PC-9 (cell line): Measurements from ENCODE around the gene MAGI3. TPM values are rescaled to one million over a fixed set of nuclear protein-coding genes. Genes with fewer than 3 reads are reported as not detected.
"Not testable (repeated sequence)": the region's sequence is repeated elsewhere in the genome, so short reads cannot be mapped to it uniquely, and the experiment has no call there.

Experiments
- BruUV-seq: library from RNA; stranded (reverse); fragments of 400-500 nt; replicated peaks from 2 replicates; lab custom pipeline; 2021; lab: Mats Ljungman, UMichigan
- CTCF ChIA-PET: fragments of 300-600 bp; sonication (Branson Sonifier 250); formaldehyde crosslinking; loops from one replicate; lab custom pipeline; 2022; ENCODE audit warnings: antibody characterized with exemption; lab: Charles Lee
- POLR2A ChIA-PET: fragments of 300-600 bp; sonication (Branson Sonifier 250); formaldehyde crosslinking; loops from one replicate; lab custom pipeline; 2022; ENCODE audit warnings: antibody characterized with exemption; ENCODE audit not compliant: unreplicated experiment; lab: Charles Lee
- DNase-seq, 2 experiments: peaks; one replicate each; pipeline versions ENCODE4 v3.0.0 to v3.0.0-alpha.2; 2015 to 2022; ENCODE audit warnings: mixed read lengths in 1 of 2
- H2AFZ ChIP-seq: fragments of 200-600 bp; sonication (generic); 2 replicates; pipeline ENCODE4 v1.8.1; 2017; ENCODE audit warnings: antibody characterized with exemption
- H3F3A ChIP-seq: fragments of 200-600 bp; sonication (generic); 2 replicates; pipeline ENCODE4 v1.8.1; 2017; ENCODE audit warnings: antibody characterized with exemption, mild to moderate bottlenecking, low read depth; ENCODE audit not compliant: insufficient read depth
- H3K27ac ChIP-seq: fragments of 200-600 bp; sonication (generic); 2 replicates; pipeline ENCODE4 v1.6.1; 2016; ENCODE audit warnings: mixed run types
- H3K27me3 ChIP-seq: fragments of 200-600 bp; sonication (generic); 2 replicates; pipeline ENCODE4 v1.6.1; 2016; ENCODE audit warnings: low read depth, mixed run types; ENCODE audit not compliant: insufficient read depth
- H3K36me3 ChIP-seq: fragments of 200-600 bp; sonication (generic); 2 replicates; pipeline ENCODE4 v1.6.1; 2016; ENCODE audit warnings: low read depth, mixed run types
- H3K4me1 ChIP-seq: fragments of 200-600 bp; sonication (generic); replicated peaks from 2 replicates; pipeline ENCODE4 v1.6.1; 2016; ENCODE audit warnings: mixed run types; ENCODE audit not compliant: insufficient read depth
- H3K4me2 ChIP-seq: fragments of 200-600 bp; sonication (generic); 2 replicates; pipeline ENCODE4 v1.6.1; 2017; ENCODE audit warnings: mixed run types
- H3K4me3 ChIP-seq: fragments of 200-600 bp; sonication (generic); 2 replicates; pipeline ENCODE4 v1.6.1; 2016; ENCODE audit warnings: mixed run types
- H3K79me2 ChIP-seq: fragments of 200-600 bp; sonication (generic); 2 replicates; pipeline ENCODE4 v1.6.1; 2017; ENCODE audit warnings: low read depth, mixed run types
- H3K9me2 ChIP-seq: fragments of 200-600 bp; sonication (generic); 2 replicates; pipeline ENCODE4 v1.8.1; 2017; ENCODE audit warnings: mild to moderate bottlenecking; ENCODE audit not compliant: insufficient read depth
- H3K9me3 ChIP-seq: fragments of 200-600 bp; sonication (generic); 2 replicates; pipeline ENCODE4 v1.8.1; 2016; ENCODE audit warnings: low read depth; ENCODE audit not compliant: insufficient read depth
- H4K20me1 ChIP-seq: fragments of 200-600 bp; sonication (generic); 2 replicates; pipeline ENCODE4 v1.8.1; 2017; ENCODE audit not compliant: insufficient read depth
- EZH2 ChIP-seq: fragments of 200-600 bp; sonication (generic); IDR thresholded peaks from 2 replicates; pipeline ENCODE4 v1.8.0; 2017; ENCODE audit warnings: antibody characterized with exemption, low read depth
- intact Hi-C: fragments of 100-400 bp; cut with micrococcal nuclease; formaldehyde crosslinking; loops from one replicate; pipeline ENCODE4 v1.10.0; 2022; ENCODE audit not compliant: unreplicated experiment
- total RNA-seq: library from RNA; stranded (reverse); gene quantifications from 2 replicates; pipeline ENCODE4 v1.2.3, GENCODE V29; 2021
- TF ChIP-seq, protein P1 (sequence below): fragments of 200-600 bp; sonication (generic); conservative IDR thresholded peaks from 2 replicates; pipeline ENCODE4 v1.6.1; 2017; ENCODE audit warnings: mixed run types, antibody characterized with exemption, mild to moderate bottlenecking, moderate library complexity

Gene MAGI3
- total RNA-seq, 1 experiment from 2014 or later = 17.3 TPM

DNA sequence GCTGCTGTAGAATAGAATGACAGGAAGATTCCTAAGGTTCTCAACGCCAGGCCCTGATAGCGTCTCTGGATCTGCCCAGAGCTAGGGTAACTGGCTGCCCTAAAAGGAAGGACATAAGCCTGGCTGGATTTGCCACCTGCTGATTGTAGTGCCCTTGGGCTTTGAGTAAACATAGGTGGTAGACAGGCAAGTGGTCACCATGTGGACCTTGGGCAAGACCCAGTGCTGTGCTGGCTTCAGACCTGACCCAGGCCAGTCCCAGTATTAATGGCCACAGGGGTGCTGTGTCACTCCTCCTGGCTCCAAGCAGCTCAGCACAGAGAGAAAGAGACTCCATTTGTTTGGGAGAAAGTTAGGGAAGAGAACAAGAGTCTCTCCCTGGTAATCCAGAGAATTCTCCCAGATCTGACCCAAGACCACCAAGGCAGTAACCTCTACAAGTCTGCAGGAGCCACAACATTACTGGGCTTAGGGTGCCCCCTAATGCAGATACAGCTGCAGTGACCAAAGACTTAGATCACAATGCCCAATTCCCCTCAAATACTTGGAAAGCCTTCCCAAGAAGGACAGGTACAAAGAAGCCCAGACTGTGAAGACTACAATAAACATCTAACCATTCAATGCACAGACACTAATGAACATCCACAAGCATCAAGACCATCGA, 324.4 kb downstream of the MAGI3 start:
- H4K20me1 ChIP-seq = no peaks in the 10 kb centered on the region
- intact Hi-C loops = no loop called here
- CTCF ChIA-PET = no interaction called here
- BruUV-seq = no TSS peak
- no peaks in the 10 kb centered on the region for H3K79me2 ChIP-seq
- no peak overlapping the region for H3K4me3 ChIP-seq
- H3K9me3 ChIP-seq = no peaks in the 10 kb centered on the region; the same call in 1 of the 2 replicates
- peaks cover 20% of the 10 kb centered on the region; the same call in 1 of the 2 replicates for H3K36me3 ChIP-seq
- H3K4me2 ChIP-seq = no peak overlapping the region
- DNase-seq = no peak
- H3F3A ChIP-seq = no peaks in the 10 kb centered on the region
- H3K27me3 ChIP-seq = no peaks in the 10 kb centered on the region
- no peak overlapping the region for H2AFZ ChIP-seq
- no peak for TF ChIP-seq EZH2
- TF ChIP-seq, protein P1, sequence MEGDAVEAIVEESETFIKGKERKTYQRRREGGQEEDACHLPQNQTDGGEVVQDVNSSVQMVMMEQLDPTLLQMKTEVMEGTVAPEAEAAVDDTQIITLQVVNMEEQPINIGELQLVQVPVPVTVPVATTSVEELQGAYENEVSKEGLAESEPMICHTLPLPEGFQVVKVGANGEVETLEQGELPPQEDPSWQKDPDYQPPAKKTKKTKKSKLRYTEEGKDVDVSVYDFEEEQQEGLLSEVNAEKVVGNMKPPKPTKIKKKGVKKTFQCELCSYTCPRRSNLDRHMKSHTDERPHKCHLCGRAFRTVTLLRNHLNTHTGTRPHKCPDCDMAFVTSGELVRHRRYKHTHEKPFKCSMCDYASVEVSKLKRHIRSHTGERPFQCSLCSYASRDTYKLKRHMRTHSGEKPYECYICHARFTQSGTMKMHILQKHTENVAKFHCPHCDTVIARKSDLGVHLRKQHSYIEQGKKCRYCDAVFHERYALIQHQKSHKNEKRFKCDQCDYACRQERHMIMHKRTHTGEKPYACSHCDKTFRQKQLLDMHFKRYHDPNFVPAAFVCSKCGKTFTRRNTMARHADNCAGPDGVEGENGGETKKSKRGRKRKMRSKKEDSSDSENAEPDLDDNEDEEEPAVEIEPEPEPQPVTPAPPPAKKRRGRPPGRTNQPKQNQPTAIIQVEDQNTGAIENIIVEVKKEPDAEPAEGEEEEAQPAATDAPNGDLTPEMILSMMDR = 0 out of 2 replicates have a peak, but pooled peaks have one; percentile 19
- no peaks in the 10 kb centered on the region for H3K4me1 ChIP-seq
- POLR2A ChIA-PET = interaction anchor here (0.5 kb wide), 1 partner anchor 72 kb away, joined by 3 read pairs; no protein-coding TSS in a partner anchor
- H3K27ac ChIP-seq = no peak overlapping the region
- H3K9me2 ChIP-seq = no peaks in the 10 kb centered on the region

DNA sequence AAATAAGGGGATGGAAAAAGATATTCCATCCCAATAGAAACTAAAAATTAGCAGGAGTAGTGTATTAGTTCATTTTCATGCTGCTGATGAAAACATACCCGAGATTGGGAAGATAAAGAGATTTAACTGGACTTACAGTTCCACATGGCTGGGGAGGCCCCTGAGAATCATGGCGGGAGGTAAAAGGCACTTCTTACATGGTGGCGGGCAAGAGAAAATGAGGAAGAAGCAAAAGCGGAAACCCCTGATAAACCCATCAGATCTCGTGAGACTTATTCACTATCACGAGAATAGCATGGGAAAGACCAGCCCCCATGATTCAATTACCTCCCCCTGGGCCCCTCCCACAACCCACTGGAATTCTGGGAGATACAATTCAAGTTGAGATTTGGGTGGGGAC, 327.2 kb downstream of the MAGI3 start:
- H3K4me3 ChIP-seq, POLR2A ChIA-PET, H3K27ac ChIP-seq, H3F3A ChIP-seq, H3K9me3 ChIP-seq, DNase-seq, H3K4me2 ChIP-seq, H4K20me1 ChIP-seq, H3K79me2 ChIP-seq, BruUV-seq, CTCF ChIA-PET, H3K27me3 ChIP-seq, H3K4me1 ChIP-seq, H3K9me2 ChIP-seq, intact Hi-C loops, H2AFZ ChIP-seq: not testable (repeated sequence)
- peaks cover 40% of the 10 kb centered on the region for H3K36me3 ChIP-seq

DNA sequence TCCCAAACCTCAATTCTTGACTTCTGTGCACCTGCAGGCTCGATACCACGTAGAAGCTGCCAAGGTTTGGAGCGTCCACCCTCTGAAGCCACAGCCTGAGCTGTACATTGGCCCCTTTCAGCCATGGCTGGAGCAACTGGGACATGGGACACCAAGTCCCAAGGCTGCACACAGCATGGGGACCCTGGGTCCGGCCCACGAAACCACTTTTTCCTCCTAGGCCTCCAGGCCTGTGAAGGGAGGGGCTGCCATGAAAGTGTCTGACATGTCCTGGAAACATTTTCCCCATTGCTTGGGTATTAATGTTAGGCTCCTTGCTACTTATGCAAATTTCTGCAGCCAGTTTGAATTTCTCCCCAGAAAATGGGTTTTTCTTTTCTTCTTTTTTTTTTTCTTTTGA, 328.3 kb downstream of the MAGI3 start:
- H3K27me3 ChIP-seq, H2AFZ ChIP-seq, DNase-seq, H3K4me2 ChIP-seq, H3K4me1 ChIP-seq, H3K9me2 ChIP-seq, H3K27ac ChIP-seq, CTCF ChIA-PET, H3K4me3 ChIP-seq, H3K79me2 ChIP-seq, H3F3A ChIP-seq, intact Hi-C loops, H4K20me1 ChIP-seq, H3K9me3 ChIP-seq, POLR2A ChIA-PET, BruUV-seq: not testable (repeated sequence)
- peaks cover 40% of the 10 kb centered on the region for H3K36me3 ChIP-seq

DNA sequence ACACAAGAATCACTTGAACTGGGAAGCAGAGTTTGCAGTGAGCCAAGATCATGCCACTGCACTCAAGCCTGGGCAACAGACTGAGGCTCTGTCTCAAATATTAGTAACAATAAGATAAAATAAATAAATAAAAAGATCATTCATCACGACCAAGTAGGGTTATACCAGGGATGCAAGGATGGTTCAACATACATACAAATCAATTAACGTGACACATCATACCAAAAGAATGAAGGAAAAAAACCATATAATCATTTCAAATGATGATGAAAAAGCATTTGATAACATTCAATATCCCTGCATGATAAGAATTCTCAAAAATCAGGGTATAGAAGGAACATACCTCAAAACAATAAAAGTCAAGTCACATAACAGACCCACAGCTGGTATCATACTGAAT, 330.7 kb downstream of the MAGI3 start:
- H3K27me3 ChIP-seq = no peaks in the 10 kb centered on the region
- no peak overlapping the region for H3K4me2 ChIP-seq
- CTCF ChIA-PET = no interaction called here

More for the DNA sequence above, 330.7 kb downstream of the MAGI3 start:
- H3K79me2 ChIP-seq = no peaks in the 10 kb centered on the region
- H3K4me1 ChIP-seq = no peaks in the 10 kb centered on the region
- intact Hi-C loops = no loop called here
- H3K9me3 ChIP-seq = peaks cover 6% of the 10 kb centered on the region; the same call in 1 of the 2 replicates
- no peaks in the 10 kb centered on the region for H4K20me1 ChIP-seq
- H3K4me3 ChIP-seq = no peak overlapping the region
- no peak overlapping the region for H3K27ac ChIP-seq
- H3K36me3 ChIP-seq = peaks cover 53% of the 10 kb centered on the region
- no peaks in the 10 kb centered on the region for H3F3A ChIP-seq
- H2AFZ ChIP-seq = no peak overlapping the region
- BruUV-seq = no TSS peak
- TF ChIP-seq, protein P1 = no peak
- TF ChIP-seq EZH2 = no peak
- DNase-seq = no peak
- POLR2A ChIA-PET = no interaction called here
- H3K9me2 ChIP-seq = no peaks in the 10 kb centered on the region
